GM03348 (cell line): ENCODE measurements around the gene MPP1.

Experiments used
- DNase-seq: peaks from one replicate; pipeline ENCODE4 v3.0.0; 2012; ENCODE audit warnings: low spot score

Gene MPP1

DNA sequence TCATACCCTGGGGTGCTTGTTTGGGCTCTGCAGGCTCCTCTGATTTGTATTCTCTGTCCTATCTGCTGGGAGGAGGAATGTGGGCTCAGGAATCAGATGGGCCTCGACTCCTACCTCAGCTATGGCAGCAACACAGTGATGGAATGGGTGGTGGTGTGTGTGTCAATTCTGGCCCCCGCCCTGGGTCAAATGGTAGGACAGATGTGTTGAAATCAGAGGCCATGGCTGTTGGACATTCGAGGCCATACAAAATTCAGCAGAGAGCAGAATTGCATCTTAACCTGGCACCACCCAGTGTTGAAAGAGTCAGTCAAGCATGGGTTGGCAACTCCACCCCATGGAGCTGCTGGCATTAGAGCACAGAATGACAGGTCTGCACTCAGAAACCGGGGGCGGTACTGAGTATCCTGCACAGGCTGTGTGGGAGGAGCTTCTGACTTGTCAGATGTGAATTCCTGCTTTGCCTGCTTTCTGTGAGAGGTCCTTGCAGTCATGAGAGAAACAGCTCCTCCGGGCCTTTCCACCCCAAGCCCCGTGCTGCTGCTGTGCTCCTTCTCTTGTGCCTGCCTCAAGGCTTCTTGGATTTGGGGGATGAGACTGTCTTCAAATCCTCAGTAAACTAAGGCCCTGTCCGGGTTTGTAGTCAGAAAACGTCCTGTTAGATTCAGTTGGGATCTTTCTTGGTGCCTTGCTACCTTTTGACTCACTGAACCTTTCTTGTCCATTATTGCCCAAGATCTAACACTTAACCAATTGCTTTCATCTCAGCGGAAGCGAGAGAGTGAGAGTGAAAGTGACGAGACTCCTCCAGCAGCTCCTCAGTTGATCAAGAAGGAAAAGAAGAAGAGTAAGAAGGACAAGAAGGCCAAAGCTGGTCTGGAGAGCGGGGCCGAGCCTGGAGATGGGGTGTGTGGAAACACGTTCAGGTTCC, 29.6 kb downstream of the MPP1 start:
- DNase-seq: no peak

DNA sequence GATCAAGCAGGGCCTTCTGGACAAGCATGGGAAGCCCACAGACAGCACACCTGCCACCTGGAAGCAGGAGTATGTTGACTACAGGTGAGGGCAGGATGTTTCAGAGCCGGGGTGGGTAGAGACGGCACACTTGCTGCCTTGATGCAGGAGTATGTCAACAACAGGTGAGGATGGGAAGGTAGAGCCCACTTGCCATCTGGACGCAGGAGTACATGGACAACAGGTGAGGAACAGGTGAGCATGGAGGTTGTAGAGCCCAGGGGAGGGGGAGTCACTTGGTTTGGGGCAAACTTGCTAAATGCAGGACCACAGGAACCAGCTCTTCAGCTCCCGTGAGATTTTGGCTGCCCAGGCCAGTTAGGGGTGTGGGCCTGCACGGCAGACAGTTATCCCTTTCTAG, 30.7 kb downstream of the MPP1 start:
- DNase-seq: no peak

DNA sequence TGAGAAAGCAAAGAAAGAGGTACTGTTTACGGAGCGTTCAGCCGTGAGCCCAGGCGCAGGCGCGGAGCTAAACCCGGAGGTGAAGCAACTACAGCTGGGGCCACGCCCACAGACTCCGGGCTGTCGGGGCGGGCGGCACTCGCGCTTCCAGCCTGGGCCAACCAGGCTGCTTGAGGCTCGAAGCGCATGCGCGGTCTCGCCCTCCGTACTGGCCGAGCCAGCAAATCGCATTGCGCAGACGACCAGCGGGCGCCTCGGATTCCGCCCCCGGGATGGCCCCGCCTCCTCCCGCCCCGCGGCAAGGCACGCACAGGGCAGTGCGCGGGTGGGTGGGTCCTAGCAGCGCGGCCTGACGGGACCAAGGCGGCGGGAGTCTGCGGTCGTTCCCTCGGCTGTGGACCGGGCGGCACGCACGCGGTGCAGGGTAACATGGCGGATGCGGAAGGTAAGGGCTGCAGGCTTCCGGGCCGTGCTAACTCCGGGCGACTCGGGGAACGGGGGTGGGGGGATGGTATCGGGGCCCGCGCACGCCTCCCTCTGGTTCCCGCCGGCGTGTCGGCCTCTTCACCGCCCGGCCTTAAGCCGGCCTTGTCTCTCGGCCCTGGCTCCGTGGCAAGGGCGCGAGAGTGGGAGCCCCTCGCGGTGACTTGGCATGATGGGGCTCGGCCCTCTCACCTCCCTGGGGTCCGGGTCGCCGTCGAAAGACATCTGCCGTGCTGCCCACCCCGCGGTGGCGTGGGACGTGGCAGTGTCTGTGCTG, 42.6 kb downstream of the MPP1 start, which contains the start of gene DKC1:
Gene DKC1, plus strand, starts transcription at position 328 of the 760 bp plus-strand sequence. Its CDS starts 102 bp downstream, at position 430.
- peak; percentile 95 for DNase-seq

DNA sequence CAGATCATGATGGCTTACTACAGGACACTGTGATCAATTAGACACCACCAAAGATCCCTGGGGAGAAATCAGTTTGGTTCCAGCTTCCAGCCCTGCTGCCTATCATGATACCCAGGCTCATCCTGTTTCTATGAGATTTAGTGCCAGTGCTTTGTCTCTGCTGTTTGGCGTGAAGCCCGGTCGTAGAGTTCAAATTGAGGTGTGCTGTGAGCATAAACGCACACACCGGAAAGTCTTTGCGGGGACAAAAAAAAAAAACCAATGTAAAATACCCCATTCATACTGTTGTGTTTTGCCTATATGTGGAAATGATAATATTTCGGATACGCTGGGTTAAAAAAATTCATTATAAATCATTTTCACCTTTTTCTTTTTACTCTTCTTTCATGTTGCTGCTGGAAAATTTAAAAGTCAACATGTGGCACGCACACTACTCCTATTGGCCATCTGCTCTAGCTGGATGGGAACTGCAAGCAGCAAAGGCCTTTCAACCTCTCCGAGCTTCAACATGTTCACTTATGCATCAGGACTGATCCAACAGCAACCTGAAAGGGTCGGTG, 43.2 kb downstream of the MPP1 start:
- DNase-seq: no peak

DNA sequence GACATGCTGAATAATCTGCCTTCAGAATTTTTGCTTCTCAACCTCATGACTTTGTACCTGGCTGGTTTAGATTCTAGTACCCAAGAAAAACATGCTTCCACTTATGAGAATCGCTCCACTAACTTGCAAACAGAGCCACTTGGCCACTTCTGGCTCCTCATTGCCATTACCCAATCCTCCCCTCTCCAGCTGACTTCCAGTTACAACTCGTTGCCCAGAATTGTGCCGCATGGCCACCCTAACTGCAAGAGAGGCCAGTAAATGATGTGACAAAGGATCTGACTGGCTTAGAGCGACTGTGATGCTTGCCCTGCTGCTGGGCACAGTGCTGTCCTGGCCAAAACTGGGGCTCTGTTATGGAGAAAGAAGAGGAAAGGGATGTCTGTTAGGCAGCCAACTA, 46.6 kb downstream of the MPP1 start:
- DNase-seq: no peak

DNA sequence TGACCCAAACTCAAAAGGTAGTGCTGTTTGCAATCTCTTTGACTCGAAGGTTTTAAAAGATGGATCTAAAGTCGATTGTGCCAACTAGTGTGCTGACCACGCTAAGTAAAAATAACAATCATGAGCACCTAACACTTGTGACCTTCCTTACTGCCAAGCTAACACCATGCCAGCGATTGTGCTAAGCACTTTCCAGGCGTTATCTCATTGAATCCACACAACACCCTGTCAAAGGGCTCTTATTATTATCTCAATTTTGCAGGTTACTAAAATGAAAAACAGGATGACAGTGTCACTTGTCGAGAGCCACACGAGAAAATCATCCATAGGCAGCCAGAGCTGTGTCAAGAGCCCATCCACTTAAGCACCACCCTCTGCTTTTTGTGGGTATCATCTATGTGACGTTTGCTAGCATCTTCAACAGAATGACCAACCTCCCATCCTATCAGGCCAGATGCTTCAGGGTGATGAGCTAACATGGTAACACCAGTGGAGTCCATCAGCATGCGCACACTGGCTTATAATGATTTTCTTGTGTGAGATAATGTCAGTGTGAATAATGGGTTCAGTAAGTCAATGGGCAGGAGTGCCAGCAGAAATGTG, 53.5 kb downstream of the MPP1 start:
- DNase-seq: no peak

DNA sequence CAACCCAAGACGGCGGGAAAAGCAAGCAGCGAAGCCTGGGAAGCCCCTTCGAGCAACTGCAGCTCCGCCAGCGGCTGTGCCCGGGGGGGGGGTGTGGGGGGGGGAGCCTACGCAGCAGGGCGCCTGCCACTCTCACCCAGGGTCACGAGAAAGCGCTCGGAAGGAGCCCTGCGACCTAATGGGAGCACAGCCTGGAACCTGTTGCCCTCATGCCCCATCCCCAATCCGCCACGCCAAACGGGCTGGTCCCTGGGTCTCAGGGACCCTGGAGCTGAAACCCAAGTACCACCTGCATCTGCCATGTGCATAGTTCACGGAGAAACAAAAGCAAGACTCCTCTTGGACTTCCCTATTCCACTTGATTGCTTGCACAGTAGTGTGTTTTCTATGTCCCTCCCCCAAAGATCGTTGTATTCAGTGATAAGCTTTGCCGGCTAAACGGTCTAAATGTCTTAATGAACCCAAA, 54.0 kb downstream of the MPP1 start:
- DNase-seq: no peak

DNA sequence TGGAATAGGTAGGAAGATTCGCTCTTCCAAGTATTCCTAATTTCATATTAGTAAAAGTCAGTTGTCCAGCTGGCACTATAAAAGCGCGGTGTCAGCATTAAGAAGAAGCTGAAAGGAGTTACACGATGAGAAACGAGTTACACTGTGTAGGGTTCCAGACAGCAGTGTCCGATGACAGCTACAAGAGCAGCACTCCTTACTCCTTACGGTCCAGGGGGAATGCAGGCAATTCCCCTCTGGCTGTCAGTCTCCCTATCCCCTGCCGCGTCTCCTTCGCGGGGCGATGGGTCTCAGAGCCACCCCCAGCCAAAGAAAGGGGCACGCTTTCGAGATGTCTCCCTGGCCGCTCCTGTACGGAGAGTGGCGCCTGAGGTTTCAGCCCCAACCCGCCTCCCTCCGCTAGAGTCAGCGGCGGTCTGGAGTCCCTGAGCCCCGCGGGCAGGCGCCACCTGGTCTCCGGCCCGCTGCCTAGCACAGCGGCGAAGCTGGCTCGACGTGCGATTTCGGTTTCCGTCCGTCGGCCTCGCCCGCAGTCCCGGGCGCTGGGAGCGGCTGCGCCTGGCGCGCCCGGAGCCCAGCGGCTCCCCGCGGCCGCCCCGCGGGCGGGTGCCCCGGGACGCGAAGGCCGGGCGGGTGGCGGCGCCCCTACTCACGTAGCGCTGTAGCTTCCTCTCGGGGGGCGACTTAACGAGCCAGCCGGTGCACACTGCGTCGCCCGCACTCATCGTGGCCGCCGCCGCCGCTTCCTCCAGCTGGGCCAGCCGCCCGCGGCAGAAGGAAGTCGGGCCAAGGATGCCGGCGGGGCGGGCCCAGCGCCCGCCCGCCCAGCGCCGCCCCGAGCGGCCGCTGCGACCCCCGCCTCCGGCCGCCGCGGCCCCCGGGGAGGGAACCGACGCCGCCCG, 54.7 kb downstream of the MPP1 start, which contains the start of gene GAB3:
Gene GAB3, minus strand, starts transcription at position 777 of the 902 bp plus-strand sequence. Its CDS starts 52 bp downstream, at position 725.
- DNase-seq: peak; percentile 33

DNA sequence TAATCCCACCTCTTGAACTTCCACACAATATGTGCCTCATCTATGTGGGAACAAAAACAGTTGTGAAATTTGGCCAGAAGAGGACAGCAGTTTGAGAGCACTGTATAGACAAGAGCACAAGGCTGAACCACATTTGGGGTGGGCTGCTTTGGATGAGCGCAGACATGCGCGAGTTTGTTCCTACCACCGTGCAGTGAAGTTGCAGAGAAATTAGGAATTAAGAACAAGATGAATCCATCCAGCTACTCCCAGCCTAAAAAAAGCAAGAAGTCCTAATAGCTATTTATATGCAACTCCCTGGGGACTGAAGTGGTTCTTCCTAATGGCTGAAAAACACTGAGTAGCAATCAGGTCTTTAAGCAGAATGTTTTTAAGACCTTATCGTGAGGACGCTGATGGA, 55.4 kb downstream of the MPP1 start:
- DNase-seq: no peak

DNA sequence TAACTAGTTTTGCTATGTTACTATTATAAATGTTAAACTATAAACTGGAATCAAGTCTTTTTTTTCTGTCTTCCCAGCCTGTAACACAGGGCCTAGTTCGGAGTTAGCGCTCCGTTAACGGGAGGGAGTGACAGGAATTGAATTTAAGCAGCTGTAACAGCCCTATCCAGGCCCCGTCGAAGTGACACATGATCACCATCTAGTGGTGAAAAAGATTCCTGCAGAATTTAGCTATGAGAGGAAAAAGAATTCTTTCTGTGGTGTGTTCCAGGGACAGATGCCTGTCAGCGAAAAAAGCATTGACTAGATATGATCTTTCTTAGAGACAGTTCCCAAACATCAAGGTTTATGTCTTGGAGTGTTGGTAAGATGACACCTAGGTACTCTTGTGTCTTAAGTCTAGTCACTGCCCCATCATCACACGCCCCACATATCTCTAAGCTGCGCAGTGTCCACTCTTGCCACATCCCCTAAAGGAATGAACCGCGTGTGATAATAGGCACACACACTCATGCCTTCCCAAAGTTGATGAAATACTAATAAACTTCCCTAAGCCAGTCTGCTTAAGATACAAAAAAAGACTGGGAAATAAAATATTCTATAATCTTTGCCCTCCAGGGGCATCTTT, 56.5 kb downstream of the MPP1 start:
- DNase-seq: peak; percentile 61

DNA sequence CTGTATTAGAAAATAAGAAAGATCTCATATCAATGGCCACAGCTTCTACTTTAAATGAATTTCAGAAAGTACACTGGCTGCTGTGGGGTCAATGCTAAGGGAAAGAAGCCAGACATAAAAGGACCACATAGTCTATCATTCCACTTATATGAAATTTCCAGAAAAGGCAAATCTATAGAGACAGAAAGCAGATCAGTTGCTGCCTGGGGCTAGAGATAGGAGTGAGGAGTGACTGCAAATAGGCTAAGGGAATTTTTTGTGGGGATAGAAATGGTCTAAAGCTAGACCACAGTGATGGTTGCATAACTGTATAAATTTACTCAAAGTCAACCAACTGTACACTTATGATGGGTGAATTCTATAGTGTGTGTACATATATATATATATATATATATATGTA, 62.7 kb downstream of the MPP1 start:
- DNase-seq: no peak

DNA sequence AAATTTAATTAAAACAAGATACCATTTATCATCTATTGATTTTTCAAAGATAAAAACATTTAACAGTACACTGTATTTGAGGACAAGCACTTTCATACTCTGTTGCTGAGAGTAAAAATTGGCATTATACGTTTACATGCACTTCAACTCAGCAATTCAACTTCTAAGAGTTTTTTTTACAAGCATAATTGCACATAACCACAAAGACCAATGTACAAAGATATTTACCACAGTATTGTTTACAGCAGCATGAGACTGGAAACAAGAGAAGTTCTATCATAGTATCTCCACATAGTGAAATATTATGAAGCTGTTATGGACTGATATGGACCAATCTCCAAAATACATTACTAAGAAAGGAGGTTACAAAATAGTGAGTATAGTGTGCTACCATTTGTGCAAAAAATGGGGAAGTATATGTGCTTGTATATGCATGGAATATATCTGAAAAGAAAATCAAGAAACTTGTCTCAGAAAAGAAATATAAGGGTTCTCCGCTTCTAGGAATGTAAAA, 65.3 kb downstream of the MPP1 start:
- DNase-seq: no peak

DNA sequence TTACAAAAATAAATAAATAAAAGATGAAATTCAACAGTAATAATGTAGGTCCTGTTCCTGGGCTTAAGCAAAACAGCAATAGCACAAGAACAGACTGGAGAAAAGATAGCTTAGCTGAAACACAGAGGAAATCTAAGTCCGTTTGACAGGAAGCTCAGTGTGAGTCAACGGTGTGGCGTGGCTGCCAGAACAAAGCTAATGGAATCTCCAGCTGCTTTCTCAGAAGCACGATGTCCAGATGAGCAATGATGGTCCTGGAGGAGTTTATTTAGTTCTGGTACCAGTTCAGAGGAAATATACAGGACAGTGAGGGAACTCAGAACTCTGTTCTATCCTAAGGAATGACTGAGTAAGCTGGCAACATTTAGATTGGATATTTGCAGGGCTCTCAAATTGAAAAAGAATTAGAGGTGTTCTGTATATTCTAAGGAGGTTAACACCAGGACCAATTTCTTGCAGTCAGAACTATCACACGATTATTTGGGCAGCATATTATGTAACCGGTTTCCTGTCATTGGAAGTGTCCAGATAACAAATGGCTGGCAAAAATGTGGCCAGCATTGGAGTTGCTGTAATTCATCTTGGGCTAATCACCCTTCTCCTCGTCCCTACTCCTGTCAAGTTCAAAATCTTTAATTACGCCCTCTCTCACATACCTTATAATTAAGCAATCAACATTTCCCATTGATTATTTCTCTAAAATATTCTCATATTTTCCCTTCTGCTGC, 67.1 kb downstream of the MPP1 start:
- DNase-seq: peak; percentile 59

DNA sequence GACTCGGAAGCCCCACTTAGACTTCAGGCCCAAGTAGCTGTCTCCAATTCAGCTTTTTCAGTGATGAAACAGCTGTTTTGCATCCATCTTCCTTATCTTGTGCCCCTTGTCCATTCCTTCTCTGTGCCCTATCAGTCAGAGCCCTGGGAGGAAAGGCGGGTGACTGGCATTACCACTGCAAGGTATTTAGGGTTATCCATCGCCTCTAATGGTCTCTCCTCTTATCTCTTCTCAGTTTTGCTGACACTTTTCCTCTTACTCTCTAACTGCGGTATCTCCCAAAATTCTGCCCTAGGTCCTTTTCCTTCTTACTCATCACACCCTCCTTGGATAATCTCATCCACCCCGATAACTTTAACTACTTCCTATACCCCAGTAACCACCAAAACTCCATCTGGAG, 68.1 kb downstream of the MPP1 start:
- DNase-seq: no peak

DNA sequence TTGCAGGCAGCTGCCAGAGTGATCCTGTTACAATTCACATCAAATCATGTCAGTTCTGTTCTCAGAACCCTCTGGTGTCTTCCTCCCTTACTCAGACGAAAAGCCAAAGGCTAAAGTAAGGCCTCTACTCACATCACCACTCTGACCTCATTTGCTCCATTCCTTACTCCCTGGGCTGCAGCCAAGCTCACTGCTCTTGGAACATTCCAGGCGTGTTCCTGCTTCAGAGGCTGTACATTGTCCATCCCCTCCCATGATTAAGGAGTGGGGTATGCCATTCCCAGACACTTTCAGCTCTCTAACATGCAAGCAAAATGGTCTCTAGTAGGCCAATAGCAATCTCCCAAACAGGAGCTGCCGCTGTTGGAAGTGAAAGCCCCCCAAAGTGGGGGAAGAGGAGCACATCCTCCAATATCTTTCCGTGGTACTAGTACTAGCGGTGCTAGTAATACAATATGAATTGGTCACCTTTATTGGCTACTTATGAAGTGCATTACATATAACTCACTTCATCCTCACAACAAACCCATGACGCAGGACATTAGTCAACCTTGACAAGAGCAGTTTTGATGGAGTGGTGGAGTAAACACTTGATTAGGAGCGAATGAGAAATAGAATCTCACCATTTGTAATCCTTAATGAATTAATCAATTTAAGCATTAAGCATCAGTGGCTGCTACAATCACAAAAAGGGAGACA, 69.4 kb downstream of the MPP1 start:
- DNase-seq: peak; percentile 63

DNA sequence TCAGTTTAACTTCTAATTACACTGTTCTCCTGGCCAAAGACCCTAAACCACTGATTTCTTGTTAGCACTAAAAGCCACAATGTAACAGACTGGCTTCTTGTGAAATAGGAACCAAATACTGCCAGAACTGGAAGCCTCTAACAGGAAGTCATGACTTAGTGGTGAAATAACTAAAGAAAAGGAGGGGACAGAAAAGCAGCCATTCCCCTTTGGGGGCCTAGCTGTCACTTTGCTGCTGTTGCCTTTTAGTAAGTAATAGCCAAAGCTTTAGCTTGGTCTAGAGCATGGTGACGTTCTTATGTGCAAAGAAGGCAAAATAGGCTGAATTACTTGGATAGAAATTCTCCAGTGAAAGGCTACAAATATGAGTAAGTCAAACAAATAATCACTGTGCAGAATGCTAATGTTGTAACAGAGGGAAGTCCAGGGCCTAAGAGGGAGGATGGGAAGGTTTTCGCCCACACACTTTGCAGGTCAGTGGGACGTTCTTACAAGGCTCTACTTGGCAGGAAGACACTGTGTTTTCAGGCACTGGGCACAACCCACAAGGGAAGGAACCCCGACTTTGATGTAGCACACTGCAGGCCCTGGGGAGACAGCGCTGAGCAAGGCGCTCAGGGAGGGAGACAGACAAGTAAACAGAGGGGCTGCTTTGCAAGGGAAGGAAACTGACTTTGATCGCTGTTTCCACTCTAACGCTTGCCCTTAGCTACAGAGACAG, 71.1 kb downstream of the MPP1 start:
- peak; percentile 23 for DNase-seq

DNA sequence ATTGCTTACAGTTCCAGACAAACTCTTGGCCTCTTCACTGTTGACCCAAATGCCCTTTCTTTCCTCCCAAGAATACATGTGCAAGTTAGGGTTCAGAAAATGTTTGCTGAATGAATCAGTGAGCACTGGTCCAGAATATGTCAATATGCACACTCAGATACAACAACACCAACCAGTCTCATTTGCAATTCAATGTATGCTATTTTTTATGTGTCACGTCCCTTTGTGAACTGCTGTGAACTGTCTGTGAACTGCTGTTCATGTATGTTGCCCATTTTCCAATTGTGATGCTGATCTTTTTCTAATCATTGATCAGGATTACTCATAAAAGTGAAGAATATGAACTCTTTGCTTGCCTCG, 72.2 kb downstream of the MPP1 start:
- no peak for DNase-seq

DNA sequence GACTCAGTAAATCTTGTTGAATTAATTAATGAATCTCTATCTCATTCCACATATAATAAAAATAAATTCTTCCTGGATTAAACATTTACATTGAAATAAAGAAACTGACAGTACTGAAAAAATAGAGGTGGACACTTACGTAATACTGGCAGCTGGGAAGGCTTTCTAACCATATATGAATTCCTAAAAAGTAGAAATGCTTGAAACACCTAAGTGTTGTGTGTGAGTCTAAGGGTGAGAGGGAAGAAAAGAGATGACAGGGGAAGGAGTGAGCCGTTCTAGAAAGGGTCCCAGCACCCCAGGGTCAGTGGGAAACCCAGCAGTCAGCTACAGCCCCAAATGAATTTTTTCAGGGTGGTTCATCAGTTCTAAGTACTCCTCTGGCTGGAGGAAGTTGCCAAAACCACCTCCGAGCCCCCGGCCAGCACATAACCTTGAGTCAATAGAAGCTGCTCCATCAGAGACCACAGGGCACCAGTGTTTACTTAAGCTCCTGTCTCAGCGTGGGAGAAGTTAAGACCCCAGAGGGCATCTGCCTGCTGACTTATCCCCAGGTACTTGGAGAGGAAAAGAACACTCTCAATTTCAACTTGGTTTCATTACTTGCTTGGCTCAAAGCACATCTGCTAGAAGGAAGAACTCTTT, 72.7 kb downstream of the MPP1 start:
- DNase-seq: no peak
